ENCODE data around the gene PODXL2. TPM values are rescaled to one million over a fixed set of nuclear protein-coding genes. Genes with fewer than 3 reads are reported as not detected.

The PODXL2 gene
- total RNA-seq, 8 experiments from 2014 or later, result 11.9 to 136 (median 108) TPM

- ATAC-seq (replicated peaks in 6 of 8), result no peak
- in situ Hi-C loops (cut with MboI; ENCODE audit: low pct_unique_long_range_greater_than_20kb in 2 of 9, low sequenced_read_pairs in 9 of 9, unreplicated experiment in 9 of 9), result loop anchor here in 1 of 9 experiments (25.0 kb wide), 1 partner anchor 330 kb away; no protein-coding TSS in a partner anchor
- Histone ChIP-seq H3K4me3 (no peak overlapping the region), H3K27ac (no peak overlapping the region), H3K4me1 (replicated peaks in 1 of 2) (no peaks in the 10 kb centered on the region)
- WGBS, 10 experiments, result 40 to 100% (median 96%) methylated on average over 1 to 5 of the region's 8 CpGs; no CpG with 5 or more reads in 3 of the 10 experiments
Measured at GRCh38 chr3:127656906-127657305, 27.9 kb downstream of the PODXL2 start.

- Histone ChIP-seq H3K4me1 (replicated peaks in 1 of 2) (no peaks in the 10 kb centered on the region), H3K4me3 (no peak overlapping the region), H3K27ac (no peak overlapping the region)
- WGBS, 10 experiments, result 0 to 92% (median 79%) methylated on average over 1 of the region's 1 CpG
- in situ Hi-C loops (cut with MboI; ENCODE audit: low pct_unique_long_range_greater_than_20kb in 2 of 9, low sequenced_read_pairs in 9 of 9, unreplicated experiment in 9 of 9), result loop anchor here in 1 of 9 experiments (25.0 kb wide), 1 partner anchor 329 kb away; no protein-coding TSS in a partner anchor
- no peak for ATAC-seq (replicated peaks in 6 of 8)
Measured at GRCh38 chr3:127658234-127658633, 29.2 kb downstream of the PODXL2 start.

- in situ Hi-C loops (cut with MboI; ENCODE audit: low pct_unique_long_range_greater_than_20kb in 2 of 9, low sequenced_read_pairs in 9 of 9, unreplicated experiment in 9 of 9), result loop anchor here in 1 of 9 experiments (25.0 kb wide), 1 partner anchor 327 kb away; no protein-coding TSS in a partner anchor
- ATAC-seq (replicated peaks in 6 of 8), result no peak
- H3K27ac ChIP-seq, result no peak overlapping the region
- no peak overlapping the region for H3K4me3 ChIP-seq
- 93 to 100% (median 98%) methylated on average over 1 to 7 of the region's 10 CpGs; no CpG with 5 or more reads in 4 of the 10 experiments for WGBS, 10 experiments
- H3K4me1 ChIP-seq (replicated peaks in 1 of 2), result no peaks in the 10 kb centered on the region
Measured at GRCh38 chr3:127660621-127661251, 31.8 kb downstream of the PODXL2 start.

GRCh38 chr3:127661600-127661999 lies 32.6 kb downstream of the PODXL2 start:
- in situ Hi-C loops (cut with MboI; ENCODE audit: low pct_unique_long_range_greater_than_20kb in 2 of 9, low sequenced_read_pairs in 9 of 9, unreplicated experiment in 9 of 9), result loop anchor here in 1 of 9 experiments (25.0 kb wide), 1 partner anchor 326 kb away; no protein-coding TSS in a partner anchor
- ATAC-seq (replicated peaks in 6 of 8), result peak in 3 of 8 experiments; percentile 23 to 56 (median 30)
- H3K4me3 ChIP-seq, result no peak overlapping the region
- no peak overlapping the region for H3K27ac ChIP-seq
- no peaks in the 10 kb centered on the region for H3K4me1 ChIP-seq (replicated peaks in 1 of 2)
- 0 to 100% (median 20%) methylated on average over 1 to 2 of the region's 5 CpGs; no CpG with 5 or more reads in 5 of the 10 experiments for WGBS, 10 experiments

GRCh38 chr3:127662001-127662469 lies 33.0 kb downstream of the PODXL2 start:
- Histone ChIP-seq H3K27ac (no peak overlapping the region), H3K4me1 (replicated peaks in 1 of 2) (no peaks in the 10 kb centered on the region), H3K4me3 (no peak overlapping the region)
- in situ Hi-C loops (cut with MboI; ENCODE audit: low pct_unique_long_range_greater_than_20kb in 2 of 9, low sequenced_read_pairs in 9 of 9, unreplicated experiment in 9 of 9), result loop anchor here in 1 of 9 experiments (25.0 kb wide), 1 partner anchor 325 kb away; no protein-coding TSS in a partner anchor
- ATAC-seq (replicated peaks in 6 of 8), result peak in 3 of 8 experiments; percentile 13 to 26 (median 16)
- 14 to 100% (median 85%) methylated on average over 1 to 8 of the region's 11 CpGs; no CpG with 5 or more reads in 2 of the 10 experiments for WGBS, 10 experiments

- H3K27ac ChIP-seq, result no peak overlapping the region
- ATAC-seq (replicated peaks in 6 of 8), result peak in 1 of 8 experiments; percentile 3
- in situ Hi-C loops (cut with MboI; ENCODE audit: low pct_unique_long_range_greater_than_20kb in 2 of 9, low sequenced_read_pairs in 9 of 9, unreplicated experiment in 9 of 9), result loop anchor here in 1 of 9 experiments (25.0 kb wide), 1 partner anchor 324 kb away; no protein-coding TSS in a partner anchor
Measured at GRCh38 chr3:127663151-127663550, 34.2 kb downstream of the PODXL2 start.

GRCh38 chr3:127665165-127665564 lies 36.2 kb downstream of the PODXL2 start:
- 0 to 100% (median 73%) methylated on average over 2 of the region's 2 CpGs; no CpG with 5 or more reads in 1 of the 10 experiments for WGBS, 10 experiments
- no peak overlapping the region for H3K4me3 ChIP-seq
- in situ Hi-C loops (cut with MboI; ENCODE audit: low pct_unique_long_range_greater_than_20kb in 2 of 9, low sequenced_read_pairs in 9 of 9, unreplicated experiment in 9 of 9), result loop anchor here in 1 of 9 experiments (25.0 kb wide), 1 partner anchor 322 kb away; no protein-coding TSS in a partner anchor
- H3K4me1 ChIP-seq (replicated peaks in 1 of 2), result no peaks in the 10 kb centered on the region
- peak in 3 of 8 experiments; percentile 4 to 6 (median 6) for ATAC-seq (replicated peaks in 6 of 8)
- H3K27ac ChIP-seq, result no peak overlapping the region

More at GRCh38 chr3:127663151-127663550, 34.2 kb downstream of the PODXL2 start:
- Histone ChIP-seq H3K4me1 (replicated peaks in 1 of 2) (no peaks in the 10 kb centered on the region), H3K4me3 (no peak overlapping the region)
- WGBS, 10 experiments, result 7 to 100% (median 97%) methylated on average over 1 to 5 of the region's 5 CpGs

GRCh38 chr3:127665586-127665985 lies 36.6 kb downstream of the PODXL2 start:
- WGBS, 10 experiments, result 0 to 100% (median 88%) methylated on average over 1 to 3 of the region's 3 CpGs; no CpG with 5 or more reads in 2 of the 10 experiments
- peak in 3 of 8 experiments; percentile 65 to 67 (median 67) for ATAC-seq (replicated peaks in 6 of 8)
- Histone ChIP-seq H3K4me3 (no peak overlapping the region), H3K27ac (no peak overlapping the region), H3K4me1 (replicated peaks in 1 of 2) (no peaks in the 10 kb centered on the region)
- in situ Hi-C loops (cut with MboI; ENCODE audit: low pct_unique_long_range_greater_than_20kb in 2 of 9, low sequenced_read_pairs in 9 of 9, unreplicated experiment in 9 of 9), result loop anchor here in 1 of 9 experiments (25.0 kb wide), 1 partner anchor 322 kb away; no protein-coding TSS in a partner anchor

GRCh38 chr3:127666676-127667075 lies 37.7 kb downstream of the PODXL2 start:
- ATAC-seq (replicated peaks in 6 of 8), result no peak
- H3K4me1 ChIP-seq (replicated peaks in 1 of 2), result peaks cover 0 to 2% of the 10 kb centered on the region in 2 donors
- in situ Hi-C loops (cut with MboI; ENCODE audit: low pct_unique_long_range_greater_than_20kb in 2 of 9, low sequenced_read_pairs in 9 of 9, unreplicated experiment in 9 of 9), result loop anchor here in 1 of 9 experiments (25.0 kb wide), 1 partner anchor 321 kb away; no protein-coding TSS in a partner anchor
- H3K4me3 ChIP-seq, result no peak overlapping the region
- WGBS, 10 experiments, result 58 to 100% (median 87%) methylated on average over 1 to 2 of the region's 2 CpGs; no CpG with 5 or more reads in 4 of the 10 experiments
- H3K27ac ChIP-seq, result no peak overlapping the region

- WGBS, 10 experiments, result 50 to 100% (median 86%) methylated on average over 1 to 4 of the region's 6 CpGs; no CpG with 5 or more reads in 3 of the 10 experiments
- H3K27ac ChIP-seq, result no peak overlapping the region
- in situ Hi-C loops (cut with MboI; ENCODE audit: low pct_unique_long_range_greater_than_20kb in 2 of 9, low sequenced_read_pairs in 9 of 9, unreplicated experiment in 9 of 9), result loop anchor here in 1 of 9 experiments (25.0 kb wide), 1 partner anchor 320 kb away; no protein-coding TSS in a partner anchor
- H3K4me1 ChIP-seq (replicated peaks in 1 of 2), result peaks cover 0 to 4% of the 10 kb centered on the region in 2 donors
- H3K4me3 ChIP-seq, result no peak overlapping the region
- peak in 3 of 8 experiments; percentile 28 to 92 (median 74) for ATAC-seq (replicated peaks in 6 of 8)
Measured at GRCh38 chr3:127667119-127667681, 38.2 kb downstream of the PODXL2 start.

GRCh38 chr3:127668906-127669305 lies 39.9 kb downstream of the PODXL2 start:
- Histone ChIP-seq H3K4me1 (replicated peaks in 1 of 2) (peaks cover 2 to 4% of the 10 kb centered on the region in 2 donors), H3K4me3 (no peak overlapping the region), H3K27ac (no peak overlapping the region)
- WGBS, 10 experiments, result 83 to 100% (median 95%) methylated on average over 1 to 5 of the region's 7 CpGs; no CpG with 5 or more reads in 2 of the 10 experiments
- in situ Hi-C loops (cut with MboI; ENCODE audit: low pct_unique_long_range_greater_than_20kb in 2 of 9, low sequenced_read_pairs in 9 of 9, unreplicated experiment in 9 of 9), result loop anchor here in 1 of 9 experiments (25.0 kb wide), 1 partner anchor 318 kb away; no protein-coding TSS in a partner anchor
- ATAC-seq (replicated peaks in 6 of 8), result no peak

GRCh38 chr3:127669541-127670228 lies 40.7 kb downstream of the PODXL2 start:
- 47 to 100% (median 100%) methylated on average over 1 to 4 of the region's 14 CpGs; no CpG with 5 or more reads in 4 of the 10 experiments for WGBS, 10 experiments
- in situ Hi-C loops (cut with MboI; ENCODE audit: low pct_unique_long_range_greater_than_20kb in 2 of 9, low sequenced_read_pairs in 9 of 9, unreplicated experiment in 9 of 9), result loop anchor here in 1 of 9 experiments (25.0 kb wide), 1 partner anchor 318 kb away; no protein-coding TSS in a partner anchor
- Histone ChIP-seq H3K4me1 (replicated peaks in 1 of 2) (peaks cover 2 to 4% of the 10 kb centered on the region in 2 donors), H3K4me3 (no peak overlapping the region), H3K27ac (no peak overlapping the region)
- ATAC-seq (replicated peaks in 6 of 8), result no peak

Measured in motor neuron (in vitro differentiated cells).